Adipose tissue (tissue), 3 donors: Measurements from ENCODE around the gene GLT1D1. TPM values are rescaled to one million over a fixed set of nuclear protein-coding genes. Genes with fewer than 3 reads are reported as not detected.

ENCODE experiments used
- H3K27ac ChIP-seq: one replicate; pipeline ENCODE4 v1.5.1; 2013; ENCODE audit warnings: low read depth, low read length
- WGBS, 3 donors: extraction: QIAGEN DNeasy Blood & Tissue Kit; methylation state at CpG; one replicate each; pipeline ENCODE4 v1.1.7; 2013; 5-methylcytosine and 5-hydroxymethylcytosine counted together
- polyA plus RNA-seq, 3 donors: library from polyadenylated mRNA; stranded (reverse); fragments of 200-250 nt; gene quantifications; one replicate each; pipeline ENCODE4 v1.2.3, GENCODE V29; 2013
- donor health status: healthy with polysubstance abuse.
- donor health status: Bipolar disorder and iron deficiency.
- donor health status: healthy.

GLT1D1 gene
- polyA plus RNA-seq, 3 donors = 0.20 to 7.0 (median 3.4) TPM

GRCh38 chr12:128973883-128974681 lies 120.8 kb downstream of the GLT1D1 start:
- H3K27ac ChIP-seq = no peak overlapping the region
- WGBS, 3 donors = 47 to 74% (median 73%) methylated on average over 20 of the region's 20 CpGs

GRCh38 chr12:128974881-128975280 lies 121.6 kb downstream of the GLT1D1 start:
- no peak overlapping the region for H3K27ac ChIP-seq
- 59 to 78% (median 76%) methylated on average over 11 of the region's 11 CpGs for WGBS, 3 donors

GRCh38 chr12:128976120-128976738 lies 123.0 kb downstream of the GLT1D1 start:
- no peak overlapping the region for H3K27ac ChIP-seq
- WGBS, 3 donors = 10 to 18% (median 11%) methylated on average over 22 of the region's 22 CpGs

DNA sequence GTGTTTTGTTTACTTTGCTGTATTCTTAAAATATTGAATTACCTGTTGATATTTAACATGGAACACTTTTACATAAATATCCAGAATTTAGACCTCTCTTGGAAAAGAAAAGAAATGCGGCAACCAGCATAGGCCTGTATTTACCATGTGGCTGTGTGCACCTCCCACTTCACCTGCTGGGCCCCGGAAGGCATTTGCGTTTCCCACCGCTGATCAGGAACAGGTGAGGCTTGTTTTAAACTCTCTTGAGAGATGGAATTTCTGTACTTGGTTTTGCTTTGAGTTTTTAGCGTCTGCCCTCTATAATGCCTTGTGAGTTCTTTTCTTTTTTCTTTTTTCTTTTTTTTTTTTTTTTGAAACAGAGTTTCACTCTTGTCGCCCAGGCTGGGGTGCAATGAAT lies 124.2 kb downstream of the GLT1D1 start:
- 55 to 90% (median 89%) methylated on average over 6 of the region's 6 CpGs for WGBS, 3 donors
- no peak overlapping the region for H3K27ac ChIP-seq

GRCh38 chr12:128978067-128978466 lies 124.8 kb downstream of the GLT1D1 start:
- 69 to 80% (median 72%) methylated on average over 14 of the region's 14 CpGs for WGBS, 3 donors
- no peak overlapping the region for H3K27ac ChIP-seq

- 82 to 88% (median 85%) methylated on average over 15 of the region's 15 CpGs for WGBS, 3 donors
- H3K27ac ChIP-seq = no peak overlapping the region
Measured at GRCh38 chr12:128980623-128981022, 127.3 kb downstream of the GLT1D1 start.

DNA sequence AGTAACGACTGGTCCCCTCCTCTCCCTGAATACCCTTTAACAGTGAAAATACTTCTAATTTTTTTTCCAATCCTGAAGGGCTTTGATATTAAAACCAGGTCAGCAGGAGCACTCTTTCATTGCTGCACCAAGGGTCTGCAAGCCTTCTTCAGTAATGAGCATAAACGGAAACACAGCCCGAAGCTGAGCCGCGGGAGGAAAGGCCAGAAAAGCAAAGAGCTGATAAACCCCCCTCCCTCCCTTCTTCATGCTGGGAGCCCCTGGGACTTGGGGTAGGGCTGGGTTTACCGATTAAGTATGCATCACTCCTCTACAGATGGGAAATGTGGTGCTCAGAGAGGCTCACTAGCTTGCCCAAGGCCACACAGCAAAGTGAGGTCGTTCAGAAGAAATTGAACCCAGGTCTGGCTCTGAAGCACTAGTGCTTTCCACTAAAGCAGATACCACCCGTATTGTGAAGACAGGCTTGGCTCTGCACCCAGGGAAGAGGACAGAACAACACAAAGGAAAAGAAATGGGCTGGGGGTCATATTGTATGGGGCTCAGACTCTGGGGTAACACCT lies 128.8 kb downstream of the GLT1D1 start:
- 26 to 31% (median 30%) methylated on average over 8 of the region's 8 CpGs for WGBS, 3 donors
- no peak overlapping the region for H3K27ac ChIP-seq

DNA sequence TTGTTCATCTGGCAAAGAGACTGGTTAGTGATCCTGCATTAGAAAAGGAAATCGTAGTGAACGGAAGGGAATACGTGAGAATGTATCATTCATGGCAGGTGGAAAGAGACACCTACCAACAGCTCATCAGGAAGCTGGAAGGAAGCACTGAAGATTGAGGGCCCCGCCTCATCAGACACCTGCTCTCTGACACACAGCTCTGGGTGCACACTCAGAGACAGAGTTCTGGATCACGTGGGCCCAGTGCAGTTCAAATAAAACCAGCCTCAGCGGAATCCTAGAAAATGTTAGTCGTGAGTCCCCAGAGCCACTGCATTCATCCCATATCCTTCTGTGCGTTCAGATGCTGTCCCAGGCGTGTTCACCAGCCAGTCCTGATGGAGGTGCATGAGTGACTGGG lies 129.7 kb downstream of the GLT1D1 start:
- 64 to 72% (median 67%) methylated on average over 9 of the region's 9 CpGs for WGBS, 3 donors
- no peak overlapping the region for H3K27ac ChIP-seq

- H3K27ac ChIP-seq = no peak overlapping the region
- WGBS, 3 donors = 70 to 83% (median 73%) methylated on average over 14 of the region's 14 CpGs
Measured at GRCh38 chr12:128983371-128983770, 130.1 kb downstream of the GLT1D1 start.

DNA sequence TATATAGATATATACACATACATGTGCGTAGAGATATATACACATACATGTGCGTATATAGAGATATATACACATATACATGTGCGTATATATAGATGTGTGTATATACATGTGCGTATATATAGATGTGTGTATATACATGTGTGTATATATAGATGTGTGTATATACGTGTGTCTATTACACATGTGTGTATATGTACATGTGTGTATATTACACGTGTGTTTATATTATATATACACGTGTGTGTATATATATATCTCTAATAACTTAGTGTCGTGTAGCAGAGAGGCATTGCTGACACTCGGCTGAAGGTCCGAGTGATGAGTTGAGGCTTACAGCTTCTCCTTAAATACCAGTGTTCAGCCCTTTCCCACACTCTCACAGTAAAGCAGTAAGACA lies 133.7 kb downstream of the GLT1D1 start:
- H3K27ac ChIP-seq = no peak overlapping the region
- WGBS, 3 donors = 62 to 81% (median 81%) methylated on average over 10 of the region's 10 CpGs

DNA sequence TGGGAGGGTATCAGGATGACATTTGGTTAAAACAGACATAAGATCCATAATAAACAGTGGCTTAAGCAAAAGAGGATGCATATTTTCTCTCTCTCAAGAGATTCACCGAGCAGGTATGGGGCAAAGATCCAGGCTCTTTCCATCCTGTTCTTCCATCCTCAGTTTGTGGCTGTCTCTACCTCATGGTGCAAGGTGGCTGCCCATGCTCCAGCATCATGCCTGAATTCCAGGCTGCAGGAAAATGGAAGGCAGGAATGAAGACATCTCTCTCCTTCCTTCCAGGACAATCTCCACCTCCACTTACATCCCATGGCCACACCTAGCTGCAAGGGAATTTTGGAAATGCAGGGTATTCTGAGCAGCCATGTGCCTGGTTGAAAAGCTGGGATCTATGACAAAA lies 136.0 kb downstream of the GLT1D1 start:
- no peak overlapping the region for H3K27ac ChIP-seq
- 71 to 86% (median 83%) methylated on average over 1 of the region's 1 CpG for WGBS, 3 donors

- 73 to 88% (median 86%) methylated on average over 6 of the region's 6 CpGs for WGBS, 3 donors
- H3K27ac ChIP-seq = no peak overlapping the region
Measured at GRCh38 chr12:128991716-128992115, 138.4 kb downstream of the GLT1D1 start.

DNA sequence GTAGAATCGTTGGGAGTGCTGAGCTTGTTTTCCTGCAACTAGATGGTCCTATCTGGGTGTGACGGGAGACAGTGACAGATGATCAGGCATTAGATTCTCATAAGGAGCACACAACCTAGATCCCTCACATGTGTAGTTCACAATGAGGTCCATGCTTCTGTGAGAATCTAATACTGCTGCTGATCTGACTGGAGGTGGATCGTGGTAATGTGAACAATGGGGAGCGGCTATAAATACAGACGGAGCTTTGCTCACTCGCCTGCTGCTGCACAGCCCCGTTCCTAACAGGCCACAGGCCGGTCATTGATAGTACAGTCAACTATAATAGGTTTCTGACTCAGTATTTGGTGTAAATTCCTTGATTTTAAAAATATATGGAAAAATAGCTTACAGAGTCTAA lies 138.8 kb downstream of the GLT1D1 start:
- 63 to 81% (median 71%) methylated on average over 8 of the region's 8 CpGs for WGBS, 3 donors
- no peak overlapping the region for H3K27ac ChIP-seq

GRCh38 chr12:128992550-128992949 lies 139.3 kb downstream of the GLT1D1 start:
- no peak overlapping the region for H3K27ac ChIP-seq
- WGBS, 3 donors = 58 to 70% (median 61%) methylated on average over 9 of the region's 9 CpGs

- no peak overlapping the region for H3K27ac ChIP-seq
- 52 to 76% (median 67%) methylated on average over 2 of the region's 2 CpGs for WGBS, 3 donors
Measured at GRCh38 chr12:128994856-128995255, 141.6 kb downstream of the GLT1D1 start.

GRCh38 chr12:128995619-128996018 lies 142.3 kb downstream of the GLT1D1 start:
- WGBS, 3 donors = 65 to 77% (median 66%) methylated on average over 8 of the region's 8 CpGs
- no peak overlapping the region for H3K27ac ChIP-seq

- WGBS, 3 donors = 76 to 89% (median 87%) methylated on average over 6 of the region's 6 CpGs
- no peak overlapping the region for H3K27ac ChIP-seq
Measured at GRCh38 chr12:129001826-129002225, 148.5 kb downstream of the GLT1D1 start.

- 35 to 72% (median 60%) methylated on average over 8 of the region's 8 CpGs for WGBS, 3 donors
- H3K27ac ChIP-seq = no peak overlapping the region
Measured at GRCh38 chr12:129002427-129002826, 149.1 kb downstream of the GLT1D1 start.

DNA sequence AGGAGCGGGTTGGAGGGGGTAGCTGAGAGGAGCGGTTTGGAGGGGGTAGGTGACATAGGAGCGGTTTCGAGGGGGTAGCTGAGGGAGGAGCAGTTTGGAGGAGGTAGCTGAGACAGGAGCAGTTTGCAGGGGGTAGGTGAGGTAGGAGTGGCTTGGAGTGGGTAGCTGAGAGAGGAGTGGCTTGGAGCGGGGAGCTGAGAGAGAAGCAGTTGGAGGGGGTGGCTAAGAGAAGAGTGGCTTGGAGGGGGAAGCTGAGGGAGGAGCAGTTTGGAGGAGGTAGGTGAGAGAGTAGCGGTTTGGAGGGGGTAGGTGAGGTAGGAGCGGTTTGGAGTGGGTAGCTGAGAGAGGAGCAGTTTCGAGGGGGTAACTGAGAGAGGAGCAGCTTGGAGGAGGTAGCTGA lies 152.1 kb downstream of the GLT1D1 start:
- WGBS, 3 donors = 79 to 93% (median 87%) methylated on average over 7 to 8 of the region's 8 CpGs

DNA sequence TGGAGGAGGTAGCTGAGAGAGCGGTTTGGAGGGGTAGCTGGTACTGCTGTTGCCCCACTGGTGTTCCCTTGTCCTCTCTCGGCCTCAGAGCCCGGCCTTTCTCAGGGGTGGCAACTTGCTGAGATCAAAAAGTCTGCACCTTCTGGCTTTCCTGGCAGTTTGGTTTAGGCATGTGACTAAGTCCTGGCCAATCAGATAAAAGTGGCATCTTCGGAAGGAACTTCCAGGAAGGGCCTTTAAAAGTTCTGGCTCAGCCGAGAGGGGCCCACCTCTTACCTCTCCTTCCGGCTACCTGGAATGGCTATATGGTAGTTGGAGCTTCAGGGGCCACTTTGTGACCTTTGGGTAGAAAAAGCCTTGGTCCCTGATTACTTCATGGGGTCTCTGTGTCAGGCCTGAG lies 152.6 kb downstream of the GLT1D1 start:
- WGBS, 3 donors = 74 to 88% (median 87%) methylated on average over 6 of the region's 6 CpGs
- no peak overlapping the region for H3K27ac ChIP-seq

More for the DNA sequence above, 152.1 kb downstream of the GLT1D1 start:
- no peak overlapping the region for H3K27ac ChIP-seq
